Keratinocyte (primary cell): ENCODE data around the gene CDS2. TPM values are rescaled to one million over a fixed set of nuclear protein-coding genes. Genes with fewer than 3 reads are reported as not detected.

Experiments used
- DNase-seq: peaks from one replicate; pipeline ENCODE4 v3.0.0-alpha.2; 2011; ENCODE audit warnings: low read depth, missing footprints, low spot score
- FAIRE-seq: peaks from 2 replicates; lab custom pipeline; 2011; peaks lifted over from hg19 to GRCh38; lab: Jason Lieb, UNC
- H2AFZ ChIP-seq: 2 replicates; pipeline ENCODE4 v1.6.0; 2012; ENCODE audit warnings: low read length, control low read depth, inconsistent platforms; ENCODE audit not compliant: control insufficient read depth
- H3K27ac ChIP-seq: 2 replicates; pipeline ENCODE4 v1.5.1; 2011; ENCODE audit warnings: low read length; ENCODE audit not compliant: control insufficient read depth, insufficient read depth
- H3K27me3 ChIP-seq: 3 replicates; pipeline ENCODE4 v1.6.0; 2011; ENCODE audit warnings: low read length; ENCODE audit not compliant: control insufficient read depth, insufficient read depth; ENCODE audit errors: extremely low read depth
- H3K36me3 ChIP-seq, 2 experiments: 2 replicates in 1 of 2; 3 replicates in 1 of 2; pipeline ENCODE4 v1.5.1; 2011; ENCODE audit warnings: low read length in 2 of 2, mild to moderate bottlenecking in 1 of 2; ENCODE audit not compliant: control insufficient read depth in 2 of 2, insufficient read depth in 2 of 2; ENCODE audit errors: extremely low read depth in 1 of 2
- H3K4me1 ChIP-seq: 3 replicates; pipeline ENCODE4 v1.5.1; 2011; ENCODE audit warnings: low read length; ENCODE audit not compliant: control insufficient read depth, insufficient read depth; ENCODE audit errors: extremely low read depth
- H3K4me2 ChIP-seq: 3 replicates; pipeline ENCODE4 v1.6.0; 2011; ENCODE audit warnings: low read depth, low read length; ENCODE audit not compliant: control insufficient read depth, insufficient read depth; ENCODE audit errors: extremely low read depth
- H3K4me3 ChIP-seq, 3 experiments: fragments of 200-600 bp in 1 of 3; sonication (generic) in 1 of 3; 2 replicates in 2 of 3; 3 replicates in 1 of 3; pipeline ENCODE4 v1.5.1; 2011 to 2016; ENCODE audit warnings: low read length in 3 of 3, mild to moderate bottlenecking in 3 of 3, control low read depth in 2 of 3, inconsistent platforms in 1 of 3, low read depth in 1 of 3, mixed read lengths in 1 of 3, mixed run types in 1 of 3, moderate library complexity in 1 of 3; ENCODE audit not compliant: control insufficient read depth in 2 of 3, insufficient read depth in 2 of 3; ENCODE audit errors: extremely low read depth in 1 of 3
- H3K79me2 ChIP-seq: 2 replicates; pipeline ENCODE4 v1.6.0; 2012; ENCODE audit warnings: low read length; ENCODE audit not compliant: control insufficient read depth, insufficient read depth
- H3K9ac ChIP-seq: 3 replicates; pipeline ENCODE4 v1.6.0; 2011; ENCODE audit warnings: low read length; ENCODE audit not compliant: control insufficient read depth, insufficient read depth; ENCODE audit errors: extremely low read depth
- H3K9me1 ChIP-seq: 3 replicates; pipeline ENCODE4 v1.6.0; 2011; ENCODE audit warnings: low read length; ENCODE audit not compliant: control insufficient read depth, insufficient read depth; ENCODE audit errors: extremely low read depth
- H3K9me3 ChIP-seq: 2 replicates; pipeline ENCODE4 v1.5.1; 2012; ENCODE audit warnings: low read depth, low read length; ENCODE audit not compliant: control insufficient read depth
- H4K20me1 ChIP-seq: 3 replicates; pipeline ENCODE4 v1.6.0; 2011; ENCODE audit warnings: low read length; ENCODE audit not compliant: control insufficient read depth, insufficient read depth; ENCODE audit errors: extremely low read depth
- EZH2 ChIP-seq: IDR thresholded peaks from one replicate; pipeline ENCODE4 v1.6.1; 2012; ENCODE audit warnings: inconsistent platforms, mild to moderate bottlenecking, low read length, moderate library complexity
- dilution Hi-C: fragments of 300-500 bp; cut with MboI; formaldehyde crosslinking; loops from one replicate; pipeline ENCODE4 v1.7.0; 2020; ENCODE audit warnings: low sequenced_read_pairs; ENCODE audit not compliant: extremely low pct_ligation_motif_present
- polyA plus RNA-seq, 5 experiments: library from polyadenylated mRNA; depleted of rRNA in 3 of 5; stranded (reverse) in 3 of 5; stranded (forward) in 1 of 5; unstranded in 1 of 5; fragments of >200 nt; gene quantifications; 1 replicate in 1 of 5; 2 replicates in 3 of 5; 3 replicates in 1 of 5; pipeline versions ENCODE4 v1.2.1 to v1.2.3, GENCODE V29; 2011 to 2012; ENCODE audit warnings: missing spikeins in 2 of 5, low read depth in 1 of 5, low replicate concordance in 1 of 5
- TF ChIP-seq, protein P1 (sequence below), 3 experiments: IDR thresholded peaks in 1 of 3; conservative IDR thresholded peaks in 1 of 3; optimal IDR thresholded peaks in 1 of 3; 2 replicates in 2 of 3; 3 replicates in 1 of 3; pipeline versions ENCODE3 to v1.5.1; 2011; ENCODE audit warnings: low read length in 3 of 3, mild to moderate bottlenecking in 3 of 3, moderate library complexity in 2 of 3, control low read depth in 1 of 3, inconsistent platforms in 1 of 3; ENCODE audit not compliant: insufficient read depth in 2 of 3; ENCODE audit errors: extremely low read depth in 1 of 3

CDS2 gene
- polyA plus RNA-seq, 1 donor (not counting 4 experiments of a cell fraction or from before 2014, with no cell fraction given) = 67.1 TPM

DNA sequence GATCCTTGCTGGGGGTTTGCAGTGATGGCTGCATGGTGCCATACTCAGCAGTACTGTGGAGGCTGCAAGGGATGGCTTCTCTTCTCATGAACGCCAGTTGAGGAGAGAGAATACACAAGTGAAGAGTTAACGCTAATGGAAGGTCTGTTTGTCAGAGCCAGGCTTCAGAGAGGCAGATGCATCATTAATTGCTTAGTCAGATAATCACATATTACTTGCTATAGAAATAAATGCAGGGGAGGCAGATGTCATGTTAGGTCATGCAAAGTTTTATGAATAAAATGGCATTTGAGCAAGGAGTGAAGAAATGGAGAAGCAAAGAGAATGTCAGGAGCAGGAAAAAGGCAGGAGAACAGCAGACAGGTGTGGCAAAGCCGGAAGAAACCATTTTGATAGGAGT lies 51.2 kb downstream of the CDS2 start:
- Histone ChIP-seq H2AFZ (no peak overlapping the region), H3K79me2 (peaks cover 2% of the 10 kb centered on the region), H3K9me1 (no peaks in the 10 kb centered on the region), H3K27me3 (no peaks in the 10 kb centered on the region), H4K20me1 (no peaks in the 10 kb centered on the region), H3K27ac (no peak overlapping the region), H3K4me2 (no peak overlapping the region), H3K36me3 (peaks cover 15 to 17% of the 10 kb centered on the region in 2 experiments), H3K9ac (no peak overlapping the region), H3K4me1 (no peaks in the 10 kb centered on the region), H3K4me3 (no peak overlapping the region), H3K9me3 (no peaks in the 10 kb centered on the region)
- TF ChIP-seq EZH2 = no peak
- TF ChIP-seq, protein P1, sequence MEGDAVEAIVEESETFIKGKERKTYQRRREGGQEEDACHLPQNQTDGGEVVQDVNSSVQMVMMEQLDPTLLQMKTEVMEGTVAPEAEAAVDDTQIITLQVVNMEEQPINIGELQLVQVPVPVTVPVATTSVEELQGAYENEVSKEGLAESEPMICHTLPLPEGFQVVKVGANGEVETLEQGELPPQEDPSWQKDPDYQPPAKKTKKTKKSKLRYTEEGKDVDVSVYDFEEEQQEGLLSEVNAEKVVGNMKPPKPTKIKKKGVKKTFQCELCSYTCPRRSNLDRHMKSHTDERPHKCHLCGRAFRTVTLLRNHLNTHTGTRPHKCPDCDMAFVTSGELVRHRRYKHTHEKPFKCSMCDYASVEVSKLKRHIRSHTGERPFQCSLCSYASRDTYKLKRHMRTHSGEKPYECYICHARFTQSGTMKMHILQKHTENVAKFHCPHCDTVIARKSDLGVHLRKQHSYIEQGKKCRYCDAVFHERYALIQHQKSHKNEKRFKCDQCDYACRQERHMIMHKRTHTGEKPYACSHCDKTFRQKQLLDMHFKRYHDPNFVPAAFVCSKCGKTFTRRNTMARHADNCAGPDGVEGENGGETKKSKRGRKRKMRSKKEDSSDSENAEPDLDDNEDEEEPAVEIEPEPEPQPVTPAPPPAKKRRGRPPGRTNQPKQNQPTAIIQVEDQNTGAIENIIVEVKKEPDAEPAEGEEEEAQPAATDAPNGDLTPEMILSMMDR (optimal IDR thresholded peaks at IDR 0.05 in 1 of 3, IDR thresholded peaks at IDR 0.05 in 1 of 3, conservative IDR thresholded peaks at IDR 0.05 in 1 of 3; ENCODE audit: extremely low read depth in 1 of 3, insufficient read depth in 2 of 3, low read length in 3 of 3) = no peak
- dilution Hi-C loops = no loop called here
- FAIRE-seq (no peak), DNase-seq (no peak)

DNA sequence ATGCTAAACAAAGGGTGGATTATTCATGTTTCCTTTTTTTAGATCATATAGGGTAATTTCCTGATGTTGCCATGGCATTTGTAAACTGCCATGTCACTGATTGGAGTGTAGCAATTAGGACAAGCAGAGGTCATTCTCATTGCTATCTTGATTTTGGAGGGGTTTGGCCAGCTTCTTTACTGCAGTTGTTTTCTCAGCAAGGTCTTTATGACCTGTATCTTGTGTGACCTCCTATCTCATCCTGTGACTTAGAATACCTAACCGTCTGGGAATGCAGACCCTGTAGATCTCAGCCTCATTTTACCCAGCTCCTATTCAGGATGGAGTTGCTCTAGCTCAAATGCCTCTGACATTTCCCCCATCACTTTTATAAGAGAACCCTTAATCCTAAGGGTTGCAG lies 53.6 kb downstream of the CDS2 start:
- dilution Hi-C loops = no loop called here

More for the DNA sequence above, 53.6 kb downstream of the CDS2 start:
- DNase-seq = no peak
- H2AFZ ChIP-seq = no peak overlapping the region
- TF ChIP-seq, protein P1 (optimal IDR thresholded peaks at IDR 0.05 in 1 of 3, IDR thresholded peaks at IDR 0.05 in 1 of 3, conservative IDR thresholded peaks at IDR 0.05 in 1 of 3; ENCODE audit: extremely low read depth in 1 of 3, insufficient read depth in 2 of 3, low read length in 3 of 3) = no peak
- no peak for TF ChIP-seq EZH2
- no peak overlapping the region for H3K4me3 ChIP-seq
- no peaks in the 10 kb centered on the region for H4K20me1 ChIP-seq
- no peak overlapping the region for H3K27ac ChIP-seq
- H3K79me2 ChIP-seq = no peaks in the 10 kb centered on the region
- no peaks in the 10 kb centered on the region for H3K4me1 ChIP-seq
- no peaks in the 10 kb centered on the region for H3K27me3 ChIP-seq
- no peak overlapping the region for H3K4me2 ChIP-seq
- H3K9ac ChIP-seq = no peak overlapping the region
- H3K9me1 ChIP-seq = no peaks in the 10 kb centered on the region
- H3K9me3 ChIP-seq = no peaks in the 10 kb centered on the region
- no peak for FAIRE-seq
- peaks cover 13 to 17% of the 10 kb centered on the region in 2 experiments for H3K36me3 ChIP-seq
